ENCODE measurements around the gene ARHGAP45. TPM values are rescaled to one million over a fixed set of nuclear protein-coding genes. Genes with fewer than 3 reads are reported as not detected.

The ARHGAP45 gene
- total RNA-seq, 1 donor from 2014 or later, result 3.0 TPM

DNA sequence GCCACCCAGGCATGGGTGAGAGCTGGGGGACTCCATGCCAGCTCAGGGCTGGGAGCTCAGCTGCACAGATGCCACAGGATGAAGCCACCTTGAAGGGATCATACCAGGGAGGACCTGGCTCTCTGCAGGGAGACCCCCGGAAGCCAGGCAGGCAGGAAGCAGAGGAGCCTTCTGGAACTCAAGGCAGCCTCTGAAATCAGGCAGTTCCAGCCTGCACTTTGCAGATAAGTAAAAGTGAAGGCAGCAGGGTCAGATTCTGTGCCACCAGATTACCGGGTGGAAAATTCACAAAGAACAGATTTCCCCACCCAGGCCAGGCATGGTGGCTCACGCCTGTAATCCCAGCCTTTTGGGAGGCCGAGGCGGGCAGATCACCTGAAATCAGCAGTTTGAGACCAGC lies 48.6 kb upstream of the ARHGAP45 start:
- Histone ChIP-seq H3K27me3 (ENCODE audit: insufficient read depth, low read length) (no peaks in the 10 kb centered on the region), H3K79me2 (ENCODE audit: insufficient read depth, low read length) (peaks cover 76% of the 10 kb centered on the region), H3K9me3 (ENCODE audit: insufficient read depth, low read depth, low read length) (no peaks in the 10 kb centered on the region), H3K4me3 (ENCODE audit: insufficient read depth, low read depth, low read length) (no peak overlapping the region), H2AFZ (ENCODE audit: low read depth, low read length) (no peak overlapping the region), H3K4me2 (ENCODE audit: low read length) (no peak overlapping the region), H4K20me1 (ENCODE audit: insufficient read depth, low read length) (peaks cover 72% of the 10 kb centered on the region), H3K9ac (ENCODE audit: low read length) (no peak overlapping the region), H3K27ac (ENCODE audit: low read depth, low read length) (no peak overlapping the region), H3K36me3 (ENCODE audit: insufficient read depth, low read length) (no peaks in the 10 kb centered on the region), H3K4me1 (ENCODE audit: insufficient read depth, low read length) (peaks cover 34% of the 10 kb centered on the region)
- Mint-ChIP-seq H3K9me3 (ENCODE audit: unreplicated experiment) (no peaks in the 10 kb centered on the region), H3K27ac (ENCODE audit: unreplicated experiment) (no peak overlapping the region), H3K4me3 (ENCODE audit: unreplicated experiment) (peak overlapping the region; percentile 95), H3K4me1 (ENCODE audit: low read depth, unreplicated experiment) (peaks cover 22% of the 10 kb centered on the region), H3K36me3 (ENCODE audit: low read depth, unreplicated experiment) (no peaks in the 10 kb centered on the region), H3K27me3 (ENCODE audit: low read depth, unreplicated experiment) (no peaks in the 10 kb centered on the region)
- no peak for TF ChIP-seq EZH2 (IDR thresholded peaks at IDR 0.05; ENCODE audit: insufficient read depth, low read length)
- TF ChIP-seq, protein P1, sequence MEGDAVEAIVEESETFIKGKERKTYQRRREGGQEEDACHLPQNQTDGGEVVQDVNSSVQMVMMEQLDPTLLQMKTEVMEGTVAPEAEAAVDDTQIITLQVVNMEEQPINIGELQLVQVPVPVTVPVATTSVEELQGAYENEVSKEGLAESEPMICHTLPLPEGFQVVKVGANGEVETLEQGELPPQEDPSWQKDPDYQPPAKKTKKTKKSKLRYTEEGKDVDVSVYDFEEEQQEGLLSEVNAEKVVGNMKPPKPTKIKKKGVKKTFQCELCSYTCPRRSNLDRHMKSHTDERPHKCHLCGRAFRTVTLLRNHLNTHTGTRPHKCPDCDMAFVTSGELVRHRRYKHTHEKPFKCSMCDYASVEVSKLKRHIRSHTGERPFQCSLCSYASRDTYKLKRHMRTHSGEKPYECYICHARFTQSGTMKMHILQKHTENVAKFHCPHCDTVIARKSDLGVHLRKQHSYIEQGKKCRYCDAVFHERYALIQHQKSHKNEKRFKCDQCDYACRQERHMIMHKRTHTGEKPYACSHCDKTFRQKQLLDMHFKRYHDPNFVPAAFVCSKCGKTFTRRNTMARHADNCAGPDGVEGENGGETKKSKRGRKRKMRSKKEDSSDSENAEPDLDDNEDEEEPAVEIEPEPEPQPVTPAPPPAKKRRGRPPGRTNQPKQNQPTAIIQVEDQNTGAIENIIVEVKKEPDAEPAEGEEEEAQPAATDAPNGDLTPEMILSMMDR (IDR thresholded peaks at IDR 0.05; ENCODE audit: insufficient read depth, low read depth, low read length), result no peak
- no peak for DNase-seq (ENCODE audit: low read depth)
- no peak for FAIRE-seq

DNA sequence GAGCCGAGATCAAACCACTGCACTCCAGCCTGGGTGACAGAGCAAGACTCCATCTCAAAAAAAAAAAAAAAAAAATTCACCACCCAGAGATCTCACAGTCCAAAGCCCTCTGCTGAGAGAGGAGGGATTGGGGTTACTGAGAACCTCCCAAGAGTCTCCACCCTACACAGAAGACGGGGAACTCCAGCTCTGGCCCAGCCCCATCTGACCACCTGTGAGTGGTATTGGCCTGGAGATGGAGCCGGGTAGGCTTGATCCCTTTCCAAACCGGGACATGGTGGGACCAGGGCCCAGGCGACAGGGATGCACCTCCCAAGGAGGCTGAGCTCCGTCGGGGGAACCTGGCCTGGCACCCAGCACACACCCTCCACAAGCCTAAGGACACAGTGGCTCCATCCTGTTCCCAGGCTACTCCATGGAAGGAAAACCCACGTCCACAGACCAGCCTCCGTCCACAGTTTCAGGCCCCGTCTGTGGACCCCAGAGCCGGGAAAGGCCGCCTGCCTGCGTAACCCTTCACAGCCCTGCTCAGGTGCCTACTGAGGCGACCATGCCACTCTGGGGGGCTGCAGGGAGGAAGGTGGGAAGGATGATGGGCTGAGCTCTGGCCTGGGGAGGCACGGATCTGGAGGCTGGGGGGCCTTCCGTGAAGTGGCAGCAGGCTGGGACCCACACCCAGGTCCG lies 47.9 kb upstream of the ARHGAP45 start:
- TF ChIP-seq EZH2 (IDR thresholded peaks at IDR 0.05; ENCODE audit: insufficient read depth, low read length), result no peak
- TF ChIP-seq, protein P1 (IDR thresholded peaks at IDR 0.05; ENCODE audit: insufficient read depth, low read depth, low read length), result no peak
- H3K9me3 Mint-ChIP-seq (ENCODE audit: unreplicated experiment), result no peaks in the 10 kb centered on the region
- peaks cover 69% of the 10 kb centered on the region for H3K79me2 ChIP-seq (ENCODE audit: insufficient read depth, low read length)
- H3K4me3 Mint-ChIP-seq (ENCODE audit: unreplicated experiment), result peak overlapping the region; percentile 95
- H3K4me1 Mint-ChIP-seq (ENCODE audit: low read depth, unreplicated experiment), result peaks cover 22% of the 10 kb centered on the region
- peaks cover 65% of the 10 kb centered on the region for H4K20me1 ChIP-seq (ENCODE audit: insufficient read depth, low read length)
- H3K36me3 Mint-ChIP-seq (ENCODE audit: low read depth, unreplicated experiment), result no peaks in the 10 kb centered on the region
- no peaks in the 10 kb centered on the region for H3K27me3 ChIP-seq (ENCODE audit: insufficient read depth, low read length)
- peak overlapping the region; percentile 92 for H3K9ac ChIP-seq (ENCODE audit: low read length)
- H3K36me3 ChIP-seq (ENCODE audit: insufficient read depth, low read length), result no peaks in the 10 kb centered on the region
- no peaks in the 10 kb centered on the region for H3K9me3 ChIP-seq (ENCODE audit: insufficient read depth, low read depth, low read length)
- DNase-seq (ENCODE audit: low read depth) (no peak), FAIRE-seq (no peak)
- H3K27ac ChIP-seq (ENCODE audit: low read depth, low read length), result no peak overlapping the region
- peak overlapping the region; percentile 100 for H3K4me2 ChIP-seq (ENCODE audit: low read length)
- H3K4me3 ChIP-seq (ENCODE audit: insufficient read depth, low read depth, low read length), result peak overlapping the region; percentile 83
- H3K27ac Mint-ChIP-seq (ENCODE audit: unreplicated experiment), result peak overlapping the region; percentile 75
- no peak overlapping the region for H2AFZ ChIP-seq (ENCODE audit: low read depth, low read length)
- H3K27me3 Mint-ChIP-seq (ENCODE audit: low read depth, unreplicated experiment), result no peaks in the 10 kb centered on the region
- peaks cover 34% of the 10 kb centered on the region for H3K4me1 ChIP-seq (ENCODE audit: insufficient read depth, low read length)

DNA sequence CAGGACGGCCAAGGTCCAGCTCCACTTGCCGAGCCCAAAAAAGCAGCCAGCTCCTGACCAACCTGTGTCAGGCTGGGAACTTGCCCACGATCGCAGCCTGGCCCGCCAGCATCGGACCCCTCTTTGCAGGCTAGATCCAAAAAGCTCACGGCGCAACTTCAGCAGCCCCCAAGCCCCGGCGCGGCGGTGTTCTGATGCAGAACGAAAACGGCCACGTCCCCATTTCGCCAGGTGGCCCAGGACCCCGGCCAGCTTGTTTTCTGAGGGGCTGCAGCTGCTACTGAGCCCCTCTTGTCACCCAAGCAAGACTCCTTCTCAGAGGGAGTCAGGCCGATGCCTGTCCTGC lies 47.4 kb upstream of the ARHGAP45 start:
- Mint-ChIP-seq H3K27me3 (ENCODE audit: low read depth, unreplicated experiment) (no peaks in the 10 kb centered on the region), H3K4me1 (ENCODE audit: low read depth, unreplicated experiment) (peaks cover 22% of the 10 kb centered on the region), H3K4me3 (ENCODE audit: unreplicated experiment) (peak overlapping the region; percentile 95), H3K27ac (ENCODE audit: unreplicated experiment) (peak overlapping the region; percentile 86), H3K9me3 (ENCODE audit: unreplicated experiment) (no peaks in the 10 kb centered on the region), H3K36me3 (ENCODE audit: low read depth, unreplicated experiment) (no peaks in the 10 kb centered on the region)
- no peak for FAIRE-seq
- no peaks in the 10 kb centered on the region for H3K36me3 ChIP-seq (ENCODE audit: insufficient read depth, low read length)
- TF ChIP-seq EZH2 (IDR thresholded peaks at IDR 0.05; ENCODE audit: insufficient read depth, low read length), result no peak
- TF ChIP-seq, protein P1 (IDR thresholded peaks at IDR 0.05; ENCODE audit: insufficient read depth, low read depth, low read length), result no peak
- H4K20me1 ChIP-seq (ENCODE audit: insufficient read depth, low read length), result peaks cover 60% of the 10 kb centered on the region
- H3K9me3 ChIP-seq (ENCODE audit: insufficient read depth, low read depth, low read length), result no peaks in the 10 kb centered on the region
- no peak for DNase-seq (ENCODE audit: low read depth)
- peaks cover 64% of the 10 kb centered on the region for H3K79me2 ChIP-seq (ENCODE audit: insufficient read depth, low read length)
- no peak overlapping the region for H3K27ac ChIP-seq (ENCODE audit: low read depth, low read length)
- H3K4me2 ChIP-seq (ENCODE audit: low read length), result peak overlapping the region; percentile 100
- H3K4me1 ChIP-seq (ENCODE audit: insufficient read depth, low read length), result peaks cover 34% of the 10 kb centered on the region
- peak overlapping the region; percentile 92 for H3K9ac ChIP-seq (ENCODE audit: low read length)
- H2AFZ ChIP-seq (ENCODE audit: low read depth, low read length), result no peak overlapping the region
- H3K27me3 ChIP-seq (ENCODE audit: insufficient read depth, low read length), result no peaks in the 10 kb centered on the region
- peak overlapping the region; percentile 83 for H3K4me3 ChIP-seq (ENCODE audit: insufficient read depth, low read depth, low read length)

All from astrocyte (in vitro differentiated cells and primary cell).